GM12878 (cell line): ENCODE results near the gene MYL7.

ENCODE experiments used
- CHD4 ChIP-seq: fragments of 200-600 bp; sonication (generic); IDR thresholded peaks from 2 replicates; pipeline ENCODE4 v1.6.1; 2016; ENCODE audit warnings: mild to moderate bottlenecking
- CTCF ChIP-seq, 3 experiments: IDR thresholded peaks in 2 of 3; conservative IDR thresholded peaks in 1 of 3; 2 replicates each; pipeline ENCODE4 v1.5.1; 2011; ENCODE audit warnings: low read depth in 3 of 3, low read length in 3 of 3, mild to moderate bottlenecking in 3 of 3, control low read depth in 2 of 3, moderate library complexity in 2 of 3, inconsistent platforms in 1 of 3, mixed read lengths in 1 of 3; ENCODE audit not compliant: control insufficient read depth in 2 of 3, insufficient read depth in 1 of 3; ENCODE audit errors: extremely low read depth in 1 of 3
- ESRRA ChIP-seq: IDR thresholded peaks from 2 replicates; pipeline ENCODE4 v1.6.1; 2012; ENCODE audit warnings: mild to moderate bottlenecking, low read length, improper control_type of control experiment
- HCFC1 ChIP-seq: fragments of 150-350 bp; IDR thresholded peaks from 2 replicates; pipeline ENCODE4 v1.6.1; 2014; ENCODE audit warnings: low read length
- IRF3 ChIP-seq: fragments of 450-650 bp; IDR thresholded peaks from 2 replicates; pipeline ENCODE4 v1.6.1; 2014; ENCODE audit warnings: mild to moderate bottlenecking
- MAX ChIP-seq: IDR thresholded peaks from 2 replicates; pipeline ENCODE4 v1.6.1; 2012; ENCODE audit warnings: low read depth, low read length, improper control_type of control experiment
- NBN ChIP-seq: fragments of 450-650 bp; IDR thresholded peaks from 2 replicates; pipeline ENCODE4 v1.6.1; 2016
- NR2C2 ChIP-seq: IDR thresholded peaks from 2 replicates; pipeline ENCODE4 v1.6.1; 2011; ENCODE audit warnings: borderline replicate concordance, low read depth; ENCODE audit not compliant: control insufficient read depth, insufficient read length
- PBX3 ChIP-seq: IDR thresholded peaks from 2 replicates; pipeline ENCODE4 v1.6.1; 2011; ENCODE audit warnings: mild to moderate bottlenecking, low read depth, low read length, moderate library complexity; ENCODE audit not compliant: insufficient replicate concordance
- PRDM15 ChIP-seq: fragments of 450-650 bp; formaldehyde crosslinking; IDR thresholded peaks from 2 replicates; pipeline ENCODE4 v1.4.0; 2020; ENCODE audit warnings: mild to moderate bottlenecking, moderate library complexity
- ZBED1 ChIP-seq: IDR thresholded peaks from 2 replicates; pipeline ENCODE4 v1.6.1; 2016; ENCODE audit warnings: borderline replicate concordance
- ZNF24 ChIP-seq: fragments of 450-650 bp; IDR thresholded peaks from 2 replicates; pipeline ENCODE4 v1.6.1; 2017; ENCODE audit warnings: antibody characterized with exemption, mild to moderate bottlenecking
- TF ChIP-seq, protein P1 (sequence below): IDR thresholded peaks from 2 replicates; pipeline ENCODE4 v1.6.1; 2011; ENCODE audit warnings: borderline replicate concordance, low read depth, mild to moderate bottlenecking, moderate library complexity, mixed read lengths, low read length; ENCODE audit not compliant: insufficient read depth; ENCODE audit errors: extremely low read length
- TF ChIP-seq, protein P2 (sequence below): fragments of 450-650 bp; IDR thresholded peaks from 2 replicates; pipeline ENCODE4 v1.6.1; 2018; ENCODE audit warnings: mild to moderate bottlenecking, low read depth, moderate library complexity; ENCODE audit not compliant: partially characterized antibody

DNA sequence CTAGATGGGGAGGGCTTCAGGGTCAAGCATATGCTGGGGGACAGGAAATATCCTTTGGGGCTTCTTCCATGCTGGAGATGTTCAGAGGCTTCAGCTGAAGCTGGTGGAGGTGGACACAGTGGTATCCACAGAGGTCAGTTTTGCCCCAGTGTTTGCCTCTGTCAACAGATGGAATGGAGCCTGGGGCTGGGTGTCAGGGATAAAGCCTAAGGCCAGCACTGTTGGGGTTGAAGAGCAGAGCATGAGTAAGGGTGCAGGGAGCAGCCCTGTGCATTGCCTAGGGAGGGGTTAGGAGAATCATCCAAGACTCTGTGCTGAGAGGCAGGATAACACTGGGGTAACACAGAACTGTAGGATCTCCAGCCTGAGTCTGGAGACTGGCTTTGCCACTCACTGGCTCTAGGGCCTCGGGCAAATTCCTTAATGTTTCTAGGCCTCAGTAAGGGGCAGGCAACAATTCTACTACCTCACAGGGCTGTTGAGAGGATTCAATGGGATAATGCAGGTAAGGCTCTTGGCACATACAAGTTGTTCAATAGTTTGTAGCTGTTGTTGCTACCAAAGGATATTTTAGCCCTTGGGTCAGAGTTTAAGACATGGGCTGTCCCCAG lies 21.8 kb upstream of the MYL7 start:
- no peak for TF ChIP-seq CTCF (IDR thresholded peaks at IDR 0.05 in 2 of 3, conservative IDR thresholded peaks at IDR 0.05 in 1 of 3; ENCODE audit: control insufficient read depth in 2 of 3, extremely low read depth in 1 of 3, insufficient read depth in 1 of 3, low read depth in 3 of 3, low read length in 3 of 3)
- TF ChIP-seq IRF3 = no peak
- TF ChIP-seq ZBED1 = no peak
- no peak for TF ChIP-seq ZNF24
- TF ChIP-seq NBN = no peak
- TF ChIP-seq HCFC1 = no peak
- TF ChIP-seq, protein P1, sequence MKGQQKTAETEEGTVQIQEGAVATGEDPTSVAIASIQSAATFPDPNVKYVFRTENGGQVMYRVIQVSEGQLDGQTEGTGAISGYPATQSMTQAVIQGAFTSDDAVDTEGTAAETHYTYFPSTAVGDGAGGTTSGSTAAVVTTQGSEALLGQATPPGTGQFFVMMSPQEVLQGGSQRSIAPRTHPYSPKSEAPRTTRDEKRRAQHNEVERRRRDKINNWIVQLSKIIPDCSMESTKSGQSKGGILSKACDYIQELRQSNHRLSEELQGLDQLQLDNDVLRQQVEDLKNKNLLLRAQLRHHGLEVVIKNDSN = no peak
- TF ChIP-seq MAX = no peak
- no peak for TF ChIP-seq CHD4
- no peak for TF ChIP-seq PBX3
- TF ChIP-seq, protein P2, sequence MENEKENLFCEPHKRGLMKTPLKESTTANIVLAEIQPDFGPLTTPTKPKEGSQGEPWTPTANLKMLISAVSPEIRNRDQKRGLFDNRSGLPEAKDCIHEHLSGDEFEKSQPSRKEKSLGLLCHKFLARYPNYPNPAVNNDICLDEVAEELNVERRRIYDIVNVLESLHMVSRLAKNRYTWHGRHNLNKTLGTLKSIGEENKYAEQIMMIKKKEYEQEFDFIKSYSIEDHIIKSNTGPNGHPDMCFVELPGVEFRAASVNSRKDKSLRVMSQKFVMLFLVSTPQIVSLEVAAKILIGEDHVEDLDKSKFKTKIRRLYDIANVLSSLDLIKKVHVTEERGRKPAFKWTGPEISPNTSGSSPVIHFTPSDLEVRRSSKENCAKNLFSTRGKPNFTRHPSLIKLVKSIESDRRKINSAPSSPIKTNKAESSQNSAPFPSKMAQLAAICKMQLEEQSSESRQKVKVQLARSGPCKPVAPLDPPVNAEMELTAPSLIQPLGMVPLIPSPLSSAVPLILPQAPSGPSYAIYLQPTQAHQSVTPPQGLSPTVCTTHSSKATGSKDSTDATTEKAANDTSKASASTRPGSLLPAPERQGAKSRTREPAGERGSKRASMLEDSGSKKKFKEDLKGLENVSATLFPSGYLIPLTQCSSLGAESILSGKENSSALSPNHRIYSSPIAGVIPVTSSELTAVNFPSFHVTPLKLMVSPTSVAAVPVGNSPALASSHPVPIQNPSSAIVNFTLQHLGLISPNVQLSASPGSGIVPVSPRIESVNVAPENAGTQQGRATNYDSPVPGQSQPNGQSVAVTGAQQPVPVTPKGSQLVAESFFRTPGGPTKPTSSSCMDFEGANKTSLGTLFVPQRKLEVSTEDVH = no peak
- no peak for TF ChIP-seq PRDM15
- TF ChIP-seq ESRRA = no peak
- TF ChIP-seq NR2C2 = no peak
